IPS DF 19.7 (cell line): ENCODE measurements around the gene RXRG.

Experiments used
- DNase-seq: peaks from one replicate; pipeline ENCODE4 v3.0.0-alpha.2; 2013; ENCODE audit warnings: low read depth, low spot score

The RXRG gene

DNA sequence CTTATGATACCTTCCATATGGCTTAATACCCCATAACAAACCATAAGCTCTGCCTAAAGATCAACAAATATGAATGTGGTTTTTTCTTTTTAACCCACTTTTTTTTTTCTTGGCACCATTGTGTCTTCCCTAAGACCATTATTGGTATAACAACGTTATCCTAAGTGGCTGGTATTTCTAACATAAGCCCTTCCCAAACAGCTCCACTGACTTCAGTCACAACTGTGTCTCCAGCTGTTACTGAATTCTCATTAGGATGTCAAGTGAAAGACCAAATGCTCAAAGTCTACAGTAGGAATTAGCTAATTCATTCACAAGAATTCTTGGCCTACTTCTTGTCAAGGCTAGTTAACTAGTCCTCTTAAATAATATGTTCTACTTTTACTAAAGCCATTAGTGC, 4.2 kb upstream of the RXRG start:
- no peak for DNase-seq

DNA sequence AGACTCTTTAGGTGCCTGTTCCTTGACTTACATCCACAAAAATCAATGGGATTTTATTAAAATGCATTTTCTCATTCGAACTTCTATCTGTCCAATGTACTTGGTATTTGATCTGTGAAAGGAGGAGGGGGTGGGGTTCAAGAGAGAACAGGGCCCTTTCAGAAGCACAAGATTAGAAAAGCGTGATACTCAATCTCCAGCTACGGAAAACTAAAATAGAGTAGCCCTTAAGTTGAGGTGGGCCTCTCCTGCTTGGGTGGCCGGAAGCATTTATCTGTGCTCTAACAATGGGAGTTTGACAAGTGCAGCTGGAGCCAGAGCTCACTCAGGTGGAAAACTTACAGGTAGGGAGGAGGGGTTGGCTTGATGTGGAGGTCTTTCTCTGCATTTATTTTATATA, 462 bp upstream of the RXRG start:
- no peak for DNase-seq

DNA sequence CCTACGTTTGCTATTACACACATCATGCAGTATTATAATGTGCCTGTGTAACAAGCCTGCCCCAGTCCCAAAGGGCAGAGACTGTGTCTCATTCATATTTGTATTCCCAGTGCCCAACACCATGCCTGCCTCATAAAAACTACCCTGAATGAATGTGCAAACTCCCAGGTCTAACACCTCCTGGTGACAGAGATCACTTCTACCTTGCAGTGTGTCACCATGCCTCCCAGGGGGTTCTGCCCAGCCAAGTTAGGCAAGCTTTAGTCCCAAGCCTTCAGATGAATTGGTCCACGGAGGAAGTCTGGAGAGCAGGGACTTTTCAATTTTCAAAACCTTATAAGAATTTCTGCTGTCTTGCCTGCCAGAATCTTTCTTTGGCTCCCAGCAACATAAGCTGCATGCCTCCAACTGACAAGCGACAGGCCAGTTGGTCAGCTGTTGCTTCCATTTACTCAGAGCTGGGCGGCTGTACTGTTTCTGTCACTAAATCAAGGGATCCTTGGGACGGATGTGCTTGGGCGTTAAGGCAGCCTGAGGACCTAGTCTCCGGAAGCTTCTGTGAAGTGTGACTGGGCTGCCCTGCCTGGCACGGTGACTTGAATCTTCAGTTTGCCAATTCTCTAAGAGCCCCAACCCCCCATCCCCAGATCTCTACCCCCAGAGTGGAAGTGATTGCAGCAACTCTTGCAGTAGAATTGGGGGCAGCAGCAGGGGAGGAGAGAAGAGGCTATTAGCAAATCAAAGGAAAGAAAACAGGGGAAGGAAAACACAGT, 1.2 kb downstream of the RXRG start:
- no peak for DNase-seq

DNA sequence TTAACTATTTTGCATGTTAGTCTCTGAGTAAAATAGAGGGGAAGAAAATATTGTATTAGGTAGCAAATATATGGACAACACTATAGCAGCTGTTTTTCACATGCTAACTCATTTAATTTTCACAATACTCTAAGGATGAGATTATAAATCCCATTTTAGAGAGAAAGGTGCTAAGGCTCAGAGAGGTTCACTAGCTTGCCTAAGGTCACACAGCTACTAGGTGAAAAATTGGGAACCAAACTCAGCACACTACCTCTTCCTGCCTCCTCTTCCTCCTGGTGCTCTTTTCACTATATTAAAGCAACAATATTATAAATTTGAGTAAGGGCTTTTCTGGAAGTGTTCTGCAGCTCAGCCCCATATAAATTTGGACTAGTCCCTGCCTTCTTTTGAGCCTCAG, 2.3 kb downstream of the RXRG start:
- DNase-seq, result no peak

DNA sequence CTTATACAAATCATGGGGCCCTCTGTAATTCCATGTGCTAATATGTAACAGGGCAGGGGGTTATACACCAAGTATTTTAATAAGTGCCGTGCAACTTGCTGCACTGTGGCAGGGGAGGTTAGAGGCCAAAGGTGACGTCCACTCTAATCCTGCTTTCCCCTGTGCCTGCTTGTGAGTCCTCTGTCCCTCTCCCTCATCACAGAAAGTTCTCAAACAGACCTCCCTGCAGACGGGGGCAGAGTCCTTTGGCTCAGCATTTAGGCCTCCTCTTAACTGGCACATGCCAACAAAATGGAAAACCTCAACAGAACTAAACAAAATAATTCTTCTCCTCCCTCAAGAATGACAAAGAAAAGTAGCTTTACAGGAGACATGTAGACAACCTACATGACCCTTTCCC, 2.9 kb downstream of the RXRG start:
- DNase-seq, result no peak

DNA sequence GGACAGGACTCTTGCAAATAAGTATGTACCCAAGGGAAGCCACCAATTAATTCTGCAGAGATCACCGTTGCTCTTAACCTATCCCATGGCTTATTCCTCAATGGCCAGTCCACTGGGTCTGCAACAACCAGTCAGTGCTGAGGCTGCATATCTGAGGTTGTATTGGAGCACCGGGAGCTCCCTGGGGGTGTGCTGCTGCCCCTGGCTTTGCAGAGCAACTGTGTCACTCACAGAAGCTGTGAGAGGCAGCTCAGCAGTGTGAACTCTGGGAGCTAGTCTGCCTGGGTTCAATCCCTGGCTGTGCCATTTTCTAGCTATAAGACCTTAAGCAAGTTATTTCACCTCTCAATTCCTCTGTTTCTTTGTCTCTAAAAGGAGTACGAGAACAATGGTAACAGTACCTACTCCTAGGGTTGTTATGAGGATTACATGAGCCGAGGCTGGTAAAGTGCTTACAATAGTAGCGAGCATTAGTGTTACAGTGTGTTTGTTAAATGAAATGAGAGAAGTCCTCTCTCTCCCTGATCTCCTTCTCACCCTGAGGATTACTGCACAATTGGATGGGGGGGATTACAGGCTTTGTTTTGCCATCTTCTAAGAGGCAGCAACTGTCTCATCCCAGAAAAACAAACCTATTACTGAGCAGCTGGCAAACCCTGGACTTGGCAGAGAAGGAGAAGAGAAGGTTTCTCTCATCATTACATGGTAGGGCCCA, 3.6 kb downstream of the RXRG start:
- DNase-seq, result no peak

DNA sequence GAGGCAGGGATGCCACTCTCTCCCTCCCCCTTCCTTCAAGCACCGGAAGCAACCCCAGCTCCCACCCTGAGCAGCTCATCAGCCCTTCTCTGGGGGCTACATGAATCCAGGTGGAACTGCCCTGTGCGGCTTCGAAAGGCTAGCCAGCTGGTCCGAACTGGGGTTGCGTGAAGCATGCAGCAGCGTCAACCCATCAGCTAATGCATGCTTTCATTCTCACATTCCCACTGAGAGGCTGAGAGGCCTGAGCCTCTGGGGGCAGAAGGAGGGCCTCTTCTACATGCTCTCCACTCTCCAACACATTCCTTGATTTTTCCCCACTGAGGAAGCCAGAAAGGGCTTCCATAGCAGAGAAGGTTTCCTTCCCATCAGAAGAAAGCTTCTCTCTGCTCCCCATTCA, 5.6 kb downstream of the RXRG start:
- no peak for DNase-seq

DNA sequence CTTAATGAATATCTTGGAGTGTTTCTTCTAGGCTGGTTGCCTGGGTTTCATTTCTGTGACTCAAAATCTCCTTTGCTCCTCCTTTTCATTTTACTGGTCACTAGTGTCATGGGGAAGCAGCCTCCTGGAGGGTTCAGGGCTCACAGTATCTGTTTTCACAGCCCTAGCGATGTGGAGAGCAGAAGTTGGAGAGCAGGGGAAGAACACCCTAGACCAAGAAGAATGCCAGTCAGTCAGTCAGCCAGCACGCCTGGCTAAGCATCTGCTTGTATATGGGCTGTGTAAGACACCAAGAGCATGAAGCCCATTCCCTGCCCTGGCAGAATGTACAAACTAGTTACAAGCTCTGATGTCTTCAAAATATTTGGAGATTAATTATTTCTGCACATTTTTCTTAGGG, 7.9 kb downstream of the RXRG start:
- DNase-seq, result no peak

DNA sequence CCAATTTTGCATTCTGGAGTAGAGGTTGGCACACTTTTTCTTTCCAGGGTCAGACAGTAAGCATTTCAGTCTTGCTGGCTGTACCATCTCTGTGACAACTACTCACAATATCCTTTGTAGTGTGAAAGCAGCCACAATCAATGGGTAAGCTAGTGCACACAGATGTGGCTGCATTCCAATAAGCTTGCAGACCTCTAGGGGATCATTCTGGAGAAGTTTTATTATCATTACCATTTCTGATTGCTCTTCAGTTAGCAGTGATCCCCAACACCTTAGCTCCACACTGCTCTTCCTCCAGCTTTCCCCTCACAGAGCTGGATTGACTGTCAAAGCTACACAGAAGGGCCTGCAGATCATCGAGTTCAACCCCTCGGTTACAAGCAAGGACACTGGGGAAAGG, 9.1 kb downstream of the RXRG start:
- DNase-seq, result no peak

DNA sequence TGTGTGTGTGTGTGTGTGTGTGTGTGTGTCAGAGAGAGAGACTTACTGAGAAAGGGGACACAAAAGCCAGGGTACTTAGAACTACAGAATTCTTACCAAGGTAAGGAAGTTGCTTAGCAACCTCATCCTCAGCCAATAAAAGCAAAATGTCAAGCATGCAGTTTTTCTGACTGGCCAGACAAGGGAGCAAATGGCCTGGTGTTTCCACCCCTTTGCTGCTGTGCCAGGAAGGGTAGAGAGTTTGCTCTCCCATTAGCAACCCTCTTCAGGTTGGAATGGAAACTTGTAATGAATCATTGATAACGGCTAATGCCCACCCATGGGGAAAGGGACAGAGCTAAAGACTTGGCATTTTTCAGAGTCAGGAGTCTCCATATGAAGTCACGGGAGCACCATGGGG, 10.6 kb downstream of the RXRG start:
- DNase-seq, result no peak

DNA sequence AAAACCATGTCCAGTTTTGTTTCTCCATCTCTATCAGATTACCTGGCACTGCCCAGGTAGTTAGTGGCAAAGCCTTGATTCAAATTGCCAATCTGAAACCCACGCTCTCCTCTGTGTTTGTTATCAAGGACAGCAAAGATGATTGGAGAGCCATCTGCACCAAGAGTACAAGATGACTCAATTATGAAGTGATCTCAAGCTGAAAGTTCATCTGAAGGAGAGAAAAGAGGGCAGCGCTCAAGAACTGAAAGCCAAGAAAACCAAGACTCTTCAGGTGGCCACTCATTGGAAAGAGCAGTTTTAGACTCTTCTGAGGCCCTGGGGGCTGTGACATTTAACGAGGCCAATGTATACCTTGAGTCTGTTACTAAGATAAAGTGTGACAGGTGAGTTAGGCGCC, 13.8 kb downstream of the RXRG start:
- no peak for DNase-seq

DNA sequence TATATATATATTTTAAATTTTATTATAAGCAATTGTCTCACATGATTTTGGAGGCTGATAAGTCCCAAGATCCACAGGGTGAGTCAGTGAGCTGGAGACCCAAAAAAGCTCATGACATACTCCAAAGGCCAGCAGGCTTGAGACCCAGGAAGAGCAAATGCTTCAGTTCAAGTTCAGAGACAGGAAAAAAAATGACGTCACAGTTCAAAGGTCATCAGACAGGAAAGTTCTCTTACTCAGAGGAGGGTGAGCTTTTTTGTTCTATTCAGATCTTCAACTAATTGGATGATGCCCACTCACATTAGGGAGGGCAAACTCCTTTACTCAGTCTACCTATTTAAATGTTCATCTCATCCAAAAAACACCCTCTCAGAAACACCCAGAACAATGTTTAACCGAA, 18.2 kb downstream of the RXRG start:
- no peak for DNase-seq

DNA sequence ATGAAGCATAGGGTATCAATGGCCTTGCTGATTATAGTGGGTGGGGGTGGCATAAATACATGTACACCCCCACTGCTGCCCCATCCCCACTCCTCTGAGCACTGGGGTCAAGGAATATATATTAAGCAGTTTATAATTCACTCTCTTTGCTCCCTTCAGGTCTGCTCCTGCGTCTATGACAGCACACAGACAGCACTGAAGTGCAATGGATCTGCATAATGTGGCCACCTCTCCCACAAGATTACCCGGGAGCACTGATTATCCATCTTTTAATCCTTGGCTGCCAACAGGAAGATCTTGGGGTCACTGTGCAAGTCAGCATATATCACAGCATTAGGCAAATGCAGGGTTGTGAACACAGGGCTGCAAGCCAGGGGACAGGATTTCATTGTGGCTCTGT, 19.3 kb downstream of the RXRG start:
- DNase-seq, result no peak

DNA sequence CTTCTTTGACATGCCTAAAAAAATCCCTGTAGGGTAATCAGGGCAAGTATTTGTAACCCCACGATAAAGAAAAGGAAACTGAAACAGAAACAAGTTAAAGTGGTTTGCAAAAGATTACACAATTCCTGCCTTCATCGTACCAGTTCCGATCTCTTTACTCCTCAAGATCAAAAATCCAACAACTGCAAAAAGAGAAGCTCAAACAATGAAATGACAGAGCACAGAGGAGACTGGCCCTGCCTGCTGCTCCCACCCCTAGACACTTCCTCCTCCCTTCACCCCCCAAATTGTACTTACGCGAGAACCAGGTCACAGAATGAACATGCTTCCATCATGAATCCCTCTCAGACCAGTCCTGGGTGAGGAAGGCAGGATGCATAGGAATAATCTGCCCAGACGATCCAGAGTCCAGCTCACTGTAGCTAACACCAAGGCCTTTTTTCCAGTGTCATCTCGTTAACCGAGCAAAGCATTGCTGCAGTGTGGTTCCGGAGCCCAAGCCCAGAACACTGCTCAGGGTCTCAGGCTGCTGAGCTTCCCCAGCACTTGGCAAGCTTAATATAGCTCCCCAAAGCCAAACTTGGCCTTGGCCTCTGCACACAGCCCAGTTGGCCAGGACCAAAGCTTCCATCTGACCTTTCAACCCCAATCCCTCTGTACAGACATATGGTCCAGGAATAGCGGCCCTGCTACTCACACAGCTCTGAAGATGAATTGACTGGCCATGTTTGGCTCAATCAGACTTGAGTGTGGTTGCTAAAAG, 20.3 kb downstream of the RXRG start:
- no peak for DNase-seq

DNA sequence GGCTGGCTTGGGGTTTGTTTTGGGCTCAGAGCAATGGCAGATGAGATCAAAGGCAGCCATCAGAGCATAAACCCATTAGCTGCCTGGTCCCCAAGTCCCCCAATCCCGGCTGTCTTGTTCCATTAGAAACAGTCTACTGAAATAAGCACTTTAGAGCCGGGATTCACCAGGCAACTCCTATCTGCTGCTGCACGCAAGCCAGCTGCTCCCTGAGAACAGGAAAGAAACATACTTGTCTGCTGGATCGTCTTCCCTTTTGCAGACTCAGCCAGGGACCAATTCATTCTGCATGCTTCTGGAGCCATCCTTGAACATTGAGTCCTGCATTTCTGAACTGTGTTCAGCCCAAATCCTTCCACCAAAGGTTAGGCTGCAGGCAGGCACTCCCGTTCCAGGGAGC, 21.8 kb downstream of the RXRG start:
- DNase-seq, result no peak

DNA sequence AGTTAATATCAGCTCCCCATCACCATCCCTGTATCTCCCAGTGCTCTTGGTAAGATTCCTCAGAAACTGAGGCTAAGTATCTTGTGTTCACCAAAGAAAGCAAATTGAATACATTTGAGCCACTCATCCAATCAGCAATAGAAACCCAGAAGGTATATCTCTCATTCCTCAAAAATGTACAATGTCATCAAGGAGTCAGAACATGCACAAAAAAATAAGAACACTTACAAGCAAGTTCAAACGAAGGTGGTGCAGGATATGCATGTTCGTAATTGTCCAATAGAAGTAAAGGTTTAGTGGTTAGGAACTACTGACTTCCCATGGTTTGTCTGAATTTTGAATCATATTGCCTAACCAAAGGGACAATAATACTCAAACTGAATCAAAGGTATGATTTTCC, 24.3 kb downstream of the RXRG start:
- DNase-seq, result no peak

DNA sequence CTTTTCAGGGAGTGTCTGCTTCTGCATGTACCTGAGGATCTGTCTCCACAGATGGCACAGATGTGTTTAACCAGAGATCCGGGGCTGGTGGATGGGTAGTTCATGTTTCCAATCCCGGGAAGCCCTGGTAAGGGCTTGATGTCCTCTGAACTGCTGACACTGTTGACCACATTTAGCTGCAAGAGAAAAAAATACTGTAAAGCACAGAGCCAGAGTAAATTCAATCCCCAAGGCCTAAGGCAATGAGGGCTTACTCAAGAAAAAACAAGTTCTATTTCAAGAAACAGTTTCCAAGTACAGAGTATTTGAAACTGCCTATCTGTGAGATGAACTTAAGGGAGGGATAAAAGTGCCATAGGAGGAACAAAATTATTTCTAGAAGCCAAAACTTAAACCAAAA, 25.1 kb downstream of the RXRG start:
- DNase-seq, result no peak

DNA sequence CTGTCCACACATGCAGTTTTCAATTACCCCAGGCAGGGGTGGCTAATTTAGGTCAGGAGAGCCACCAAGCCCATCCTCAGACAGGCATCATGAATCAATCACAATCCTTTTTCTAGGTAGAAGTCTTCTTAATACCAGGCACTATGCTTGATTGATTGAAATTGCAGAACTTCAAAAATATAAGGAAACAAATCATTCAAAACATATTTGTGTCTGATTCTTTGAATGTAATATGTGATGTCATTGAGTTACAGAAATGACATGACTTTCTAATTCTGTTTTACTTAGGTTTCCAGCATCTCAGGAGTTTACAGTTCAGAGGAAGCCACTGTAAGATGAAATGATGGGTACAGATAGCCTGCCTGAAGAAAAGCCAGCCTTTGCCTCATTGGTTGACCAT, 26.7 kb downstream of the RXRG start:
- no peak for DNase-seq

DNA sequence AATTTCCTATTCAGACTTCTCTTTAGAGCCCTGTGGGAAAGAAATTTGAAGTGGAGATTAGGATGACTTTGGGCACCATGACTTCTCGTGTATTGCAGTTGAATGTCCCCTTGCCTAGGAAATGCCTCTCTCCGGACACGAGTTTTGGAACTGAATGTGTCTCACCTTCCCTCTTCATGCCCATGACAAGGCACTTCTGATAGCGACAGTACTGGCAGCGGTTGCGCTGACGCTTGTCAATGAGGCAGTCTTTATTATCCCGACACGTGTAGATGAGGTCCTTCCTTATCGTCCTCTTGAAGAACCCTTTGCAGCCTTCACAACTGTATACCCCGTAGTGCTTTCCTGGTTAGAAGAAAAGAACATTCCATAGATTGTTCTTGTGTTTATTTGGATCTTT, 28.1 kb downstream of the RXRG start:
- no peak for DNase-seq

DNA sequence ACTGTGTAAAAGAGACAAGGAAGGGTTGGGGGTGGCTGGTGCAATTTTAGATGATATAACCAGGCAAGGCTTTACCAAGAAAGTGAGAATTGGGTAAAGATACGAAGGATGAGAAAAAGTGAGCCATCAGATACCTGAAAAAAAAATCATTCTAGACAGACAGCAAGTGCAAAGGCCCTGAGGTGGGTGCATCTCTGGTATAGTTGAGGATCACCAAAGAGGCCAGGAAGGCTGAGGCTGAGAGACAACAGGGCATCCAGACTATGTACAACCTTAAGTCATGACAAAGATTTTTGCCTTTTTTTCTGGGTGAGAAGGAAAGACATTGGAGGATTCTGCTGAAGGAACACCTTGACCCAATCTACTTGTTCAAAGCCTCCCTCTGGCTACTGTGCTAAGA, 29.9 kb downstream of the RXRG start:
- no peak for DNase-seq

DNA sequence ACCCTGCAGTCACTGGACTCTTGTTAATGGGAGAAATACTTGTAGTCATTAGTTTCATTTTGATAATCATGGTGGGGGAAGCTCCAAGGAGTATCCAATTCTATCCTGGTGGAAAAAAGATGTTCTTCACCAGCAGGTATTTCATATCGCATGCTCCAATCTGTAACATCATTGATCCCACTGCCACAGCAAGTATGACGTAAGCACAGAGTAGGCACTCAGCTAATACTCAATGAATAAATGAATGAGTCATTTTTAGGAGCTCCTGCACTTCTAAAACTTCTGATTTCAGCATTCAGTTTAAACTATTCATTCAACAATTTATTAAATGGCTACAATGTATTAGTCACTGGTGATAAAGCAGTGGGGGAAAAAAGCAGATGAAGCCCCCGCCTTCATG, 30.3 kb downstream of the RXRG start:
- no peak for DNase-seq

DNA sequence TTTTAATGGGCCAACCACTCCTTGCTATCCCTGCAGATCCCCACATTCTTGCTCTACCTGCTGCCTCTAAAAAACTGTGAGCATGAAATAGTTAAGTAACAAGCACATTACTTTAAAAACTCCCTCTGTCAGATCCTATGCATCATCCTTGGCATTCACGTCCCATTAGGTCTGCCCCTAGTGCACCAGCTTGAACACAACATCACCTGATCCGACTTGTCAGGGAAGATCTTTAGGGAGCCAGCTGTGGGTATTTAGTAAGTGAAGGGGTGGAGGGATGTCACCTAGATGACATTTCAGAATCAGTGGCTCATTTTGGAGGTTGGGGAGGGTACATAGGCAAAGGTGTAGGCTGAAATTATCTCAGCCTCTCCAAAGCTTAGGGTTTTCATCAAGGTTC, 33.5 kb downstream of the RXRG start:
- no peak for DNase-seq
